ENCODE results near the gene EEF1G.

Gene EEF1G

DNA sequence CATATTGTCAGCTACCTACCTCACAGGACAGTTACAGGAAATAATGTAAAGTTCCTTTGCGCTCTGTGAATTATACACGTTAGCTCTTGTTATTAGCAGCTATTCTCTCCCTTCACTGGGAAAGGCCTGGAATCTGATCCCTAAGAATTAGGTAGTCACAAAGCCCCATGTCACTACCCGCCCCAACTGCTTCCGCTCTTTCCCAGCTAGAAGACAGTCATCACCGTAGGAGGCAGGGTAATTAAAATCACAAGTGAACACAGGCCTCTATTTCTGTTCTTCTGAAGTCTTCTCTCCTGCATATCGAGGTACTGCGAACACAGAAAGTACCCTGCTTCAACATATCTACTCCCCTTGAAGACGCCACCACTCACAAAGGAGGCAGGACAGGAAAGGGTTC is 14.5 kb downstream of the EEF1G start:
- no peak overlapping the region for H3K27ac ChIP-seq (ENCODE audit: low read depth, low read length)
- H3K9me3 ChIP-seq (ENCODE audit: insufficient read depth, low read length) = no peaks in the 10 kb centered on the region
- H3K36me3 ChIP-seq (ENCODE audit: low read length) = peaks cover 10% of the 10 kb centered on the region; the same call in 1 of the 2 replicates
- H3K27me3 ChIP-seq (ENCODE audit: low read length) = no peaks in the 10 kb centered on the region
- H3F3A ChIP-seq (ENCODE audit: insufficient read depth) = peaks cover 28% of the 10 kb centered on the region
- no peaks in the 10 kb centered on the region for H3K9me2 ChIP-seq (replicated peaks; ENCODE audit: insufficient read depth, low read length)
- no peak overlapping the region for H2AFZ ChIP-seq (ENCODE audit: low read depth, low read length, severe bottlenecking)
- no peak overlapping the region for H3K4me2 ChIP-seq (ENCODE audit: low read depth, low read length, poor library complexity, severe bottlenecking)
- H3K79me2 ChIP-seq (ENCODE audit: insufficient read depth, low read length) = peaks cover 6% of the 10 kb centered on the region; the same call in 1 of the 2 replicates
- TF ChIP-seq EZH2phosphoT487 (conservative IDR thresholded peaks at IDR 0.05; ENCODE audit: low read length) = no peak
- TF ChIP-seq, protein P1, sequence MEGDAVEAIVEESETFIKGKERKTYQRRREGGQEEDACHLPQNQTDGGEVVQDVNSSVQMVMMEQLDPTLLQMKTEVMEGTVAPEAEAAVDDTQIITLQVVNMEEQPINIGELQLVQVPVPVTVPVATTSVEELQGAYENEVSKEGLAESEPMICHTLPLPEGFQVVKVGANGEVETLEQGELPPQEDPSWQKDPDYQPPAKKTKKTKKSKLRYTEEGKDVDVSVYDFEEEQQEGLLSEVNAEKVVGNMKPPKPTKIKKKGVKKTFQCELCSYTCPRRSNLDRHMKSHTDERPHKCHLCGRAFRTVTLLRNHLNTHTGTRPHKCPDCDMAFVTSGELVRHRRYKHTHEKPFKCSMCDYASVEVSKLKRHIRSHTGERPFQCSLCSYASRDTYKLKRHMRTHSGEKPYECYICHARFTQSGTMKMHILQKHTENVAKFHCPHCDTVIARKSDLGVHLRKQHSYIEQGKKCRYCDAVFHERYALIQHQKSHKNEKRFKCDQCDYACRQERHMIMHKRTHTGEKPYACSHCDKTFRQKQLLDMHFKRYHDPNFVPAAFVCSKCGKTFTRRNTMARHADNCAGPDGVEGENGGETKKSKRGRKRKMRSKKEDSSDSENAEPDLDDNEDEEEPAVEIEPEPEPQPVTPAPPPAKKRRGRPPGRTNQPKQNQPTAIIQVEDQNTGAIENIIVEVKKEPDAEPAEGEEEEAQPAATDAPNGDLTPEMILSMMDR (IDR thresholded peaks at IDR 0.05; ENCODE audit: insufficient read depth, low read length, poor library complexity, severe bottlenecking) = no peak
- H3K4me3 ChIP-seq (ENCODE audit: insufficient read depth, low read length, poor library complexity, severe bottlenecking) = no peak overlapping the region
- peaks cover 6% of the 10 kb centered on the region; the same call in 1 of the 2 replicates for H4K20me1 ChIP-seq (ENCODE audit: low read depth, low read length)
- no peak overlapping the region for H3K9ac ChIP-seq (ENCODE audit: low read length)

DNA sequence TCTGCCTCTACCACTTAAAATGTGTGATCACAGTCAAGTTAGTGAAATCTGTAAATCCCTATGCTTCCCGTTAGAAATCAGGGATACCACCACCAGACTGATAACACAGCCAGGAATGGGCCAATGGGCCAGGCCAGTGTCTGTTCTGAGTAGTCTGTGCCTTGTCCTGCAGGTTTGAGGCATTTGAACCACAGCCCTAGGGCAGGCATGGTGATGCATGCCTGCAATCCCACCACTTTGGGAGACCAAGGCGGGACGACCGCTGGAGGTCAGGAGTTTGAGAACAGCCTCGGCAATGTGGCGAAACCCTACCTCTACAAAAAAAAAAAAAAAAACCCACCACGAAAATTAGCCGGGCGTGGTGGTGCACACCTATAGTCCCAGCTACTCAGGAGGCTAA is 15.0 kb downstream of the EEF1G start:
- H3K9me2 ChIP-seq (replicated peaks; ENCODE audit: insufficient read depth, low read length) = no peaks in the 10 kb centered on the region
- no peak for TF ChIP-seq EZH2phosphoT487 (conservative IDR thresholded peaks at IDR 0.05; ENCODE audit: low read length)
- TF ChIP-seq, protein P1 (IDR thresholded peaks at IDR 0.05; ENCODE audit: insufficient read depth, low read length, poor library complexity, severe bottlenecking) = no peak
- H3K4me2 ChIP-seq (ENCODE audit: low read depth, low read length, poor library complexity, severe bottlenecking) = no peak overlapping the region
- peaks cover 2% of the 10 kb centered on the region; the same call in 1 of the 2 replicates for H3K79me2 ChIP-seq (ENCODE audit: insufficient read depth, low read length)
- no peaks in the 10 kb centered on the region for H3K9me3 ChIP-seq (ENCODE audit: insufficient read depth, low read length)
- peaks cover 28% of the 10 kb centered on the region for H3F3A ChIP-seq (ENCODE audit: insufficient read depth)
- peaks cover 7% of the 10 kb centered on the region; the same call in 1 of the 2 replicates for H3K36me3 ChIP-seq (ENCODE audit: low read length)
- no peak overlapping the region for H3K4me3 ChIP-seq (ENCODE audit: insufficient read depth, low read length, poor library complexity, severe bottlenecking)
- no peak overlapping the region for H2AFZ ChIP-seq (ENCODE audit: low read depth, low read length, severe bottlenecking)
- H3K9ac ChIP-seq (ENCODE audit: low read length) = no peak overlapping the region
- H4K20me1 ChIP-seq (ENCODE audit: low read depth, low read length) = peaks cover 3% of the 10 kb centered on the region; the same call in 1 of the 2 replicates
- no peaks in the 10 kb centered on the region for H3K27me3 ChIP-seq (ENCODE audit: low read length)
- no peak overlapping the region for H3K27ac ChIP-seq (ENCODE audit: low read depth, low read length)

DNA sequence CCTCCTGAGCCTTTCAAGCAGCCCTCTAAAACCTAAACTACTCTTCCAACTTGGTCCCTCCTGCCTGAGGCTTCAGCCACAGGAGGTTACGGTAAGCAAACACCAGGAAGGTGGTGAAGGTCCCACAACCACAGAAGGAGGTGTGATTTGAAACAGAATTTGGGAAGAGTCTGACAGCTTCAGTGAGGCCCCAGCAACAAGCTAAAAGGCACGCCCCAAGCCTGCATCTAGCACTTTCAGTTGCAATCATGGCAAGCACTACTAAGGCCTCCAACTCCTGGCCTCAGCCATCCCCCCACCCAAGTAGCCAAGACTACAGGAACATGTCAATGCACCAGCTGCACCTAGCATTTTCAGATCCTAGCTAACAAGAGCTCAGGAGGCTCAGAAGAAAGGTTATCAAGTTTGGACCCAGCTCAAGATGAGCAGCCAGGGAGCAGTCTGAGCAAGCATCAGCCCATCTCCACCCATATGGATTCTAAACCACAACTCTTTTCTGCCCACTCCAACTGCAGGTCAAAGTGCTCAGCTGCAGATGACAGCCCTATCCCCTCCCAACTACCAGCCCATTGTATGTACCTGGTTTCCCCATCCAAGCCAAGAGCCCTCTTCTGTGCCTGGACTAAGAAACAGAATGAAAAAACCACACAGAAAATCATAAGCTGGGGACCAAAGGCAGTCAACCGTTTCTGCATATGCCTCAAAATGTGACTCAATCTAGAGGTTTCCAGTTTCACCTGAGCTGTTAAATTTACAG is 16.6 kb downstream of the EEF1G start:
- Histone ChIP-seq H3K79me2 (ENCODE audit: insufficient read depth, low read length) (no peaks in the 10 kb centered on the region), H3K27ac (ENCODE audit: low read depth, low read length) (peak overlapping the region; percentile 62), H3K27me3 (ENCODE audit: low read length) (no peaks in the 10 kb centered on the region), H3K9me2 (replicated peaks; ENCODE audit: insufficient read depth, low read length) (no peaks in the 10 kb centered on the region), H3K4me2 (ENCODE audit: low read depth, low read length, poor library complexity, severe bottlenecking) (no peak overlapping the region), H3K36me3 (ENCODE audit: low read length) (peaks cover 2% of the 10 kb centered on the region; the same call in 1 of the 2 replicates), H3K9ac (ENCODE audit: low read length) (no peak overlapping the region; the same call in 1 of the 2 replicates), H2AFZ (ENCODE audit: low read depth, low read length, severe bottlenecking) (no peak overlapping the region), H3F3A (ENCODE audit: insufficient read depth) (peaks cover 34% of the 10 kb centered on the region), H3K4me3 (ENCODE audit: insufficient read depth, low read length, poor library complexity, severe bottlenecking) (no peak overlapping the region), H4K20me1 (ENCODE audit: low read depth, low read length) (no peaks in the 10 kb centered on the region), H3K9me3 (ENCODE audit: insufficient read depth, low read length) (no peaks in the 10 kb centered on the region)
- no peak for TF ChIP-seq EZH2phosphoT487 (conservative IDR thresholded peaks at IDR 0.05; ENCODE audit: low read length)

Data from SU-DHL-6 (cell line).